GM18951 (cell line): Measurements from ENCODE around the gene PAAF1.

Experiments used
- POLR2A ChIP-seq: IDR thresholded peaks from 4 replicates; pipeline ENCODE4 v1.6.1; 2011; ENCODE audit warnings: mild to moderate bottlenecking; ENCODE audit not compliant: insufficient read length, insufficient read depth; ENCODE audit errors: extremely low read depth
- in situ Hi-C: fragments of 300-500 bp; cut with MboI; formaldehyde crosslinking; loops from one replicate; pipeline ENCODE4 v1.12.0; 2022; ENCODE audit warnings: low sequenced_read_pairs, mixed read lengths, inconsistent platforms; ENCODE audit not compliant: unreplicated experiment

Gene PAAF1

GRCh38 chr11:73976451-73977151 is 99.8 kb downstream of the PAAF1 start:
- no peak for TF ChIP-seq POLR2A
- in situ Hi-C loops = no loop called here

GRCh38 chr11:73977856-73978519 is 101.2 kb downstream of the PAAF1 start:
- in situ Hi-C loops = no loop called here
- TF ChIP-seq POLR2A = no peak

- in situ Hi-C loops = no loop called here
- TF ChIP-seq POLR2A = no peak
Measured at GRCh38 chr11:73978576-73979086, 101.8 kb downstream of the PAAF1 start.

DNA sequence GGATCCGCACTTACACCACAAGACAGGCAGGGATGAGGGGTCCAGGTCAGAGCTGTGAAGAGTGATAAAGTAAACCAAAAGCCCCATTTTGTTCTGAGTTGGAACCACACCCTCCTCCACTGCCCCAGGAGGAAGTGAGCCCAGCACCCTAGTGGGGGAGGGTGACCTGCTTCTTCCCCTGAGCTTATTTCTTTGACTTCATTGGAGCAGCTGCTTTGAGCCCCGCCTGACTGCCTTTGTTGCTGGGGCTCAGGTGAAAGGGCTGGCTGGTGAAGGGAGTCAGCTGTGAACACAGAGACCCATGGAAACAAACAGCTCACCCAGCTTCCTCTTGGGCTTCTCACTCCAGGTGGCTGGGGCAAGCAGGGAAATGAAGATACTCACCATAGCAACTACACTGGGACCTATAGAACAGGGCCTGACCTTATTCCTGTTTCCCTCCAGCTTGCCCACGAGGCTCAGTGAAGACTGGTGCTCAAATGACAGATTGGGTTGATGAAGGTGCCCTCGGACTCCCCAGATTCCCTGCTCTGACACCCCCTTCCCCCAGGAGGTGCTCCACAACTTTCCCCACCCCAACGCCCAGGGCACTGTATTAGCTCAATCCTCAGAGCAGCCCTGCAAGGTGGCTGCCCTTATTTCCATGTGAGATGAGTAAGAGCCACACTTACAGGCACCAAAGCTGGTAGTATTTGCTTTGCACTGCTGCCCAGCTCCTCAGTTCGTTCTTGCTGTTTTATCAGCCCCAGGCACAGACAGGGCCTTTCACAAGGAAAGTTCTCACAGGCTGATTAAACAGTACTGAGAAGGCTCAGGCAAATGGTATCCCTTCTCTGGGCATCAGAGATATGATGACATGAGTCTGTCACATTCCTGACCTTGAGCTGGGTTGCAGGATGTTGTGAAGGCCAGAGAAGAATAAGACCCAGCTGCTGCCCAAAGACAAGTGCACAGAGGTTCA is 103.5 kb downstream of the PAAF1 start:
- TF ChIP-seq POLR2A = peak; percentile 55
- in situ Hi-C loops = no loop called here
